Colonic mucosa (tissue), 4 donors: Measurements from ENCODE around the gene PLOD3. TPM values are rescaled to one million over a fixed set of nuclear protein-coding genes. Genes with fewer than 3 reads are reported as not detected.

Experiments
- DNase-seq: peaks from one replicate; pipeline ENCODE4 v3.0.0-alpha.2; 2020
- H3K27ac ChIP-seq: fragments of 200-600 bp; one replicate; pipeline ENCODE4 v1.8.0; 2021
- H3K27me3 ChIP-seq: fragments of 200-600 bp; one replicate; pipeline ENCODE4 v1.8.0; 2021
- H3K36me3 ChIP-seq: fragments of 200-600 bp; one replicate; pipeline ENCODE4 v1.8.0; 2021
- H3K4me1 ChIP-seq: fragments of 200-600 bp; one replicate; pipeline ENCODE4 v1.8.0; 2021; ENCODE audit warnings: mild to moderate bottlenecking
- H3K4me3 ChIP-seq: fragments of 200-600 bp; one replicate; pipeline ENCODE4 v1.8.0; 2021
- H3K9ac ChIP-seq, 2 donors: one replicate each; pipeline ENCODE4 v1.7.0; 2013; ENCODE audit warnings: control low read depth in 2 of 2, low read depth in 2 of 2, low read length in 2 of 2
- H3K9me3 ChIP-seq: fragments of 200-600 bp; one replicate; pipeline ENCODE4 v1.8.0; 2021
- intact Hi-C: fragments of 100-400 bp; cut with DNase I; formaldehyde crosslinking; loops from one replicate; pipeline ENCODE4 v1.14.1; 2022
- total RNA-seq, 2 donors: library from RNA; stranded (reverse); fragmentation: NEBNext Ultra II Directional in 1 of 2; extraction: Animal tissue kit (Norgen Biotek cat#: 25700) in 1 of 2; gene quantifications; one replicate each; pipeline ENCODE4 v1.2.1, GENCODE V29; 2021
- TF ChIP-seq, protein P1 (sequence below): fragments of 200-600 bp; IDR thresholded peaks from one replicate; pipeline ENCODE4 v1.8.0; 2022; ENCODE audit warnings: antibody characterized with exemption, mild to moderate bottlenecking
- donor health status: healthy.
- donor health status: DM: no; HTN: no; CAD: no.
- donor health status: DM: no; HTN: no; CAD: no.

Gene PLOD3
- total RNA-seq, 2 donors from 2014 or later, result 67.9 to 149 TPM

DNA sequence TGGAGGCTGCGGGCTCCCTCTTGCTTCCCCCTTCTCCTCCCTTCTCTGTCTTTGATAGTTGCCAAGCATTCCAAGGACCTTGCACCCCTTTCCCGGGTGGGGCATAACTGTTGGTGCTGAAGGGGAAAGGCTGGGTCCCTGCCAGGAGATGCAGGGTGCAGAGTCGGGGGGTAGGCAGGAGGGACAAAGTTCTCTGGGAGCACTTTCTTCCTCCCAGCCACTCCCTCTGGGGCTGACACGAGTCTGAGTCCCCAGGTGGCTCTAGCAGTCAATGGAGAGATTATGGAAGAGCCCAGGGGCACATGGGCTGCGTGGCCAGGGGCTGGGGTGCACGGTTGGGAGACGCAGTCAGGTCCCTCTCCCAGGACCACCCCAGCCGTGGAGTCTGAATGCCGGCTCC lies 18.1 kb upstream of the PLOD3 start:
- TF ChIP-seq, protein P1, sequence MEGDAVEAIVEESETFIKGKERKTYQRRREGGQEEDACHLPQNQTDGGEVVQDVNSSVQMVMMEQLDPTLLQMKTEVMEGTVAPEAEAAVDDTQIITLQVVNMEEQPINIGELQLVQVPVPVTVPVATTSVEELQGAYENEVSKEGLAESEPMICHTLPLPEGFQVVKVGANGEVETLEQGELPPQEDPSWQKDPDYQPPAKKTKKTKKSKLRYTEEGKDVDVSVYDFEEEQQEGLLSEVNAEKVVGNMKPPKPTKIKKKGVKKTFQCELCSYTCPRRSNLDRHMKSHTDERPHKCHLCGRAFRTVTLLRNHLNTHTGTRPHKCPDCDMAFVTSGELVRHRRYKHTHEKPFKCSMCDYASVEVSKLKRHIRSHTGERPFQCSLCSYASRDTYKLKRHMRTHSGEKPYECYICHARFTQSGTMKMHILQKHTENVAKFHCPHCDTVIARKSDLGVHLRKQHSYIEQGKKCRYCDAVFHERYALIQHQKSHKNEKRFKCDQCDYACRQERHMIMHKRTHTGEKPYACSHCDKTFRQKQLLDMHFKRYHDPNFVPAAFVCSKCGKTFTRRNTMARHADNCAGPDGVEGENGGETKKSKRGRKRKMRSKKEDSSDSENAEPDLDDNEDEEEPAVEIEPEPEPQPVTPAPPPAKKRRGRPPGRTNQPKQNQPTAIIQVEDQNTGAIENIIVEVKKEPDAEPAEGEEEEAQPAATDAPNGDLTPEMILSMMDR, result no peak
- H3K4me3 ChIP-seq, result peak overlapping the region; percentile 26
- H3K9ac ChIP-seq, result peak overlapping the region in 1 of 2 donors; percentile 90
- H3K9me3 ChIP-seq, result no peaks in the 10 kb centered on the region
- peak overlapping the region; percentile 52 for H3K27ac ChIP-seq
- no peaks in the 10 kb centered on the region for H3K27me3 ChIP-seq
- no peaks in the 10 kb centered on the region for H3K4me1 ChIP-seq
- peak; percentile 88 for DNase-seq
- H3K36me3 ChIP-seq, result no peaks in the 10 kb centered on the region
- intact Hi-C loops, result no loop called here

DNA sequence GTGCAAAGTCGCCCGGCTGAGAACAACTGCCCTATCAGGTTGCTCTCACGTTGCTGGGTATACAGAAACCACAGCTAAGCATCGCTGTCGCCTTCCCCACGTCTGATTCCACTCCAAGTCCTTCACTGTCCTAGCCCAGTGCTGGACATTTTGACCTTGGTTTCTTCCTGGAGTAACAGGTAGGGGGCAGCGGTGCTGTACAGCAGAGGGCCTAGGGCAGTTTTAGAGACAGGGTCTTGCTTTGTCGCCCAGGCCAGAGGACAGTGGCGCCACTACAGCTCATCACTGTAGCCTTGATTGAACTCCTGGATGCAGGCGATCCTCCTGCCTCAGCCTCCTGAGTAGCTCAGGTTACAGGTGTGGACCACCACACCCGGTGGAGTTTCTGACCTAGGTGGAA lies 17.7 kb upstream of the PLOD3 start:
- no peaks in the 10 kb centered on the region for H3K4me1 ChIP-seq
- no peak for DNase-seq
- H3K4me3 ChIP-seq, result no peak overlapping the region
- TF ChIP-seq, protein P1, result no peak
- peak overlapping the region; percentile 3 to 90 for H3K9ac ChIP-seq
- no peaks in the 10 kb centered on the region for H3K9me3 ChIP-seq
- no peaks in the 10 kb centered on the region for H3K36me3 ChIP-seq
- no peaks in the 10 kb centered on the region for H3K27me3 ChIP-seq
- intact Hi-C loops, result no loop called here
- H3K27ac ChIP-seq, result peak overlapping the region; percentile 52

DNA sequence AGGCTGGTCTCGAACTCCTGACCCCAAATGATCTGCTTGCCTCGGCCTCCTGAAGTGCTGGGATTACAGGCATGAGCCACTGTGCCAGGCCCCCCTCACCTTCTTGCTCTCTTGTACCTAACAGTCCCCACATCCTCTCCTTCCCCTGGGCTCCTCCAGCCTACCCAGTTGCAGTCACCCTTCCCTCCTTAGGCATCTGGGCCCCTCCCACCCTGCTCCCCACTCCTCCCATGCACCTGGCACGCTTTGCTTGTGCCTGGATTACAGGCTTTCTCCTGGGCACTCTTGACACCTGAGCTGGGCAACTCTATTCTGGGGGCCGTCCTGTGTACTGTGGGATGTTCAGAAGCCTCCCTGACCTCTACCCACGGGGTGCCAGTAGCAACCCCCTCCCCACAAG lies 17.3 kb upstream of the PLOD3 start:
- no peak overlapping the region for H3K4me3 ChIP-seq
- intact Hi-C loops, result no loop called here
- H3K9ac ChIP-seq, result peak overlapping the region; percentile 3 to 90
- H3K4me1 ChIP-seq, result no peaks in the 10 kb centered on the region
- TF ChIP-seq, protein P1, result no peak
- no peaks in the 10 kb centered on the region for H3K9me3 ChIP-seq
- H3K27ac ChIP-seq, result peak overlapping the region; percentile 52
- no peak for DNase-seq
- H3K36me3 ChIP-seq, result no peaks in the 10 kb centered on the region
- no peaks in the 10 kb centered on the region for H3K27me3 ChIP-seq

DNA sequence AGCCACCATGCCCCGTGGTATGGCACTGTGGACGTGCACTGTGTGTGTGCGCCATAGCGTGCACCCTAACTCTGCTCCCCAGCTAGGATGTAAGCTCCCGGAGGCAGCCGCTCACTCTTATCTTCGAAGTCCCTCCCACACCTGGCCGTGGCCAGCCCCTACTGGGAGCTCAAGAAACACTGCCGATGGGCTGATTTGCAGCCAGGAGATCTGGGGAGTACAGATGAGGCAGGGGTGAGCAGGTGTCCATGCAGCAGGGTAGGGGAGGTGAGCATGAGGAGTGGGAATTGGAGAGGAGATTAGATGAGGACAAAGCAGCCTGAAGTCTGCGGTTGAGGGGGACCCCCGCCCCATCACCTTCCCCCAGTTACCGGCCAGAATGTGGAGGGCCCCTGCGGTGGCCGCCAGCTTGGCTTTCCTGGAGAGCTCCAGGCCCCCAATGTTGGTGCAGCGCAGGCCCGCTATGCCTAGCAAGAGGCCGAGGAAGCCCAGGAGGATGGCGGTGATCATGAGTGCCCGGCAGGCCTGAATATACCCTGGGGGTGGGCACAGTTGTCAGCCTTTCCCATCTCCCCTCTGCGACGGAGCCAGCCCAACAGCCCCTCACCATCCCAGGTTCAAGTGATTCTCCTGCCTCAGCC lies 16.6 kb upstream of the PLOD3 start:
- H3K36me3 ChIP-seq, result no peaks in the 10 kb centered on the region
- no peak for DNase-seq
- H3K9ac ChIP-seq, result no peak overlapping the region
- H3K4me3 ChIP-seq, result no peak overlapping the region
- intact Hi-C loops, result no loop called here
- no peak overlapping the region for H3K27ac ChIP-seq
- TF ChIP-seq, protein P1, result no peak
- H3K9me3 ChIP-seq, result no peaks in the 10 kb centered on the region
- no peaks in the 10 kb centered on the region for H3K4me1 ChIP-seq
- no peaks in the 10 kb centered on the region for H3K27me3 ChIP-seq

DNA sequence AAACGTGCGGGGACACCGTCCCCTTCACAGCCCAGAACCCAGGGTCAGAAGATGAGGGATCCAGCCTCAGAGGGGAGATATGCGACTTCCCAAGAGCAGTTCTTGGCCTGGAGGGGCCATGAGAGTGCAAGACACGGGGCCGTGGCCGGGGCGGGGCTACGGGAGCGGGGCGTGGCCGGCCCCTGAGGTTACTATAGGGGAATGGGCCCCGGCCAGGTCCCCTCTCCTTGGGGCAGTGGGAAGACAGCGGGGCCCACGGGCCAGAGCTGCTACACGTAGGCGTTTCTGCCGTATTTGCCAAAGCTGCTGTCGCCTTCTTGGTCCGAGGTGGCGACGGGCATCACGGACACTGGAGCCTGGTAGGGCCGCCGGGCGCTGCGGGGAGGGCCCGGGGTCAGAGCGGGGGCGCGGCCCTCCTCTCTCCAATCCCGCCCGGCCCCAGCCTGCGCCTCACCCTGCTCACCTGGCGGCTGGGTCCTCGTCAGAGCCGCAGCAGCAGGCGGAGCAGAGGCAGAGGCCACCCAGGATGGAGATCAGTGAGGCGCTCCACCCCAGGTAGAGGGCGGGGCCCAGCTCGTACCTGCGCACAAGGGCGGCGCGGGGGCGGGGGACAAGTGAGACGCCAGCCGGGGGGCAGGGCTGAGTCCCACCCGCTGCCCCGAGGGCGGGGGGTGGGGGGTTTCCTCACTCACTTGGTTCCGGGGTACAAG lies 14.9 kb upstream of the PLOD3 start:
- no peaks in the 10 kb centered on the region for H3K9me3 ChIP-seq
- TF ChIP-seq, protein P1, result no peak
- H3K27ac ChIP-seq, result peak overlapping the region; percentile 68
- intact Hi-C loops, result no loop called here
- H3K4me1 ChIP-seq, result no peaks in the 10 kb centered on the region
- H3K4me3 ChIP-seq, result peak overlapping the region; percentile 29
- H3K9ac ChIP-seq, result peak overlapping the region; percentile 63 to 79
- H3K27me3 ChIP-seq, result no peaks in the 10 kb centered on the region
- H3K36me3 ChIP-seq, result no peaks in the 10 kb centered on the region
- DNase-seq, result peak; percentile 91
